H1 (cell line): ENCODE results near the gene SETX. TPM values are rescaled to one million over a fixed set of nuclear protein-coding genes. Genes with fewer than 3 reads are reported as not detected.

Source experiments
- CHD1 ChIP-seq: IDR thresholded peaks from 2 replicates; pipeline ENCODE4 v1.6.1; 2012; ENCODE audit warnings: low read depth, low read length, improper control_type of control experiment
- RBBP5 ChIP-seq: IDR thresholded peaks from 2 replicates; pipeline ENCODE4 v1.7.1; 2012; ENCODE audit warnings: low read depth, mild to moderate bottlenecking, inconsistent platforms, low read length, moderate library complexity, borderline replicate concordance
- polyA plus RNA-seq, 7 experiments: library from polyadenylated mRNA; depleted of rRNA in 3 of 7; stranded (reverse) in 5 of 7; unstranded in 2 of 7; fragments of >200 nt in 5 of 7; fragments of 200-250 nt in 2 of 7; gene quantifications; 1 replicate in 5 of 7; 2 replicates in 1 of 7; 4 replicates in 1 of 7; pipeline versions ENCODE4 v1.2.1 to v1.2.3, GENCODE V29; 2011 to 2013; ENCODE audit warnings: missing spikeins in 2 of 7, mixed read lengths in 2 of 7
- total RNA-seq: library from RNA; stranded (reverse); fragmentation: NEBNext Ultra II Directional; extraction: Animal tissue kit (Norgen Biotek cat#: 25700); gene quantifications from 2 replicates; pipeline ENCODE4 v1.2.1, GENCODE V29; 2021

The SETX gene
- total and polyA plus RNA-seq, 2 of the 8 experiments (the other 6 are each of a cell fraction or from before 2014, with no cell fraction given), result 15.1 to 37.9 TPM

DNA sequence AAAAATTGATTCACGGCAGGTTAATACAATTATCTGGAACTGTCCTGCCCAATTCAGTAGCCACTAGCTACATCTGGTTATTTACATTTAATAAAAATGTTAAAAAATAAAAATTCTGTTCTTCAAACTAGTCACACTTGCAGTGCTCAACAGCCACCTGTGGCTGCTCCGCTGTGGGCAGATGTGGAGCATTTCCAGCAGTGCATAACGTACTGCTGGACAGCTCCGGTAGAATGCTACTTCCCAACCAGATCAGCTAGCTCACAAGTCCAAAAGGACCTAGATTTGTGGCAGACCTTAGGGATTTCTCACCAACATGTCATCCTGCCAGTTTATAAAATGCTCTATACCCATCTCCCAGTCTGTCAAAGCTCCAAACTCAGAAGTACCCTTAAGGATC, 42.8 kb downstream of the SETX start (continued):
- no peak for TF ChIP-seq RBBP5
- no peak for TF ChIP-seq CHD1
